Loucy (cell line): Measurements from ENCODE around the gene STC2.

Experiments used
- EZH2phosphoT487 ChIP-seq: fragments of 200-600 bp; IDR thresholded peaks from 2 replicates; pipeline ENCODE4 v1.6.1; 2018; ENCODE audit warnings: antibody characterized with exemption, mild to moderate bottlenecking, moderate library complexity, borderline replicate concordance
- TF ChIP-seq, protein P1 (sequence below): fragments of 200-600 bp; sonication (generic); conservative IDR thresholded peaks from 2 replicates; pipeline ENCODE4 v1.5.1; 2014; ENCODE audit warnings: mild to moderate bottlenecking, antibody characterized with exemption, low read length

- TF ChIP-seq, protein P1, sequence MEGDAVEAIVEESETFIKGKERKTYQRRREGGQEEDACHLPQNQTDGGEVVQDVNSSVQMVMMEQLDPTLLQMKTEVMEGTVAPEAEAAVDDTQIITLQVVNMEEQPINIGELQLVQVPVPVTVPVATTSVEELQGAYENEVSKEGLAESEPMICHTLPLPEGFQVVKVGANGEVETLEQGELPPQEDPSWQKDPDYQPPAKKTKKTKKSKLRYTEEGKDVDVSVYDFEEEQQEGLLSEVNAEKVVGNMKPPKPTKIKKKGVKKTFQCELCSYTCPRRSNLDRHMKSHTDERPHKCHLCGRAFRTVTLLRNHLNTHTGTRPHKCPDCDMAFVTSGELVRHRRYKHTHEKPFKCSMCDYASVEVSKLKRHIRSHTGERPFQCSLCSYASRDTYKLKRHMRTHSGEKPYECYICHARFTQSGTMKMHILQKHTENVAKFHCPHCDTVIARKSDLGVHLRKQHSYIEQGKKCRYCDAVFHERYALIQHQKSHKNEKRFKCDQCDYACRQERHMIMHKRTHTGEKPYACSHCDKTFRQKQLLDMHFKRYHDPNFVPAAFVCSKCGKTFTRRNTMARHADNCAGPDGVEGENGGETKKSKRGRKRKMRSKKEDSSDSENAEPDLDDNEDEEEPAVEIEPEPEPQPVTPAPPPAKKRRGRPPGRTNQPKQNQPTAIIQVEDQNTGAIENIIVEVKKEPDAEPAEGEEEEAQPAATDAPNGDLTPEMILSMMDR, result no peak
- TF ChIP-seq EZH2phosphoT487, result no peak
Observed at GRCh38 chr5:173325091-173325698, 3.0 kb downstream of the STC2 start.
